IPS DF 19.7 (cell line): ENCODE results near the gene PLEKHA1.

ENCODE experiments used
- DNase-seq: peaks from one replicate; pipeline ENCODE4 v3.0.0-alpha.2; 2013; ENCODE audit warnings: low read depth, low spot score

The PLEKHA1 gene

GRCh38 chr10:122347170-122347841 lies 27.2 kb upstream of the PLEKHA1 start:
- DNase-seq, result no peak

GRCh38 chr10:122348512-122348911 lies 26.0 kb upstream of the PLEKHA1 start:
- no peak for DNase-seq

GRCh38 chr10:122348935-122349361 lies 25.6 kb upstream of the PLEKHA1 start:
- no peak for DNase-seq

GRCh38 chr10:122349758-122350369 lies 24.6 kb upstream of the PLEKHA1 start:
- no peak for DNase-seq

GRCh38 chr10:122350893-122351292 lies 23.6 kb upstream of the PLEKHA1 start:
- DNase-seq, result no peak

- no peak for DNase-seq
Observed at GRCh38 chr10:122352817-122353525, 21.5 kb upstream of the PLEKHA1 start.

GRCh38 chr10:122354383-122354782 lies 20.1 kb upstream of the PLEKHA1 start:
- no peak for DNase-seq

- DNase-seq, result no peak
Observed at GRCh38 chr10:122357685-122358084, 16.8 kb upstream of the PLEKHA1 start.

- no peak for DNase-seq
Observed at GRCh38 chr10:122359621-122360020, 14.9 kb upstream of the PLEKHA1 start.

- DNase-seq, result no peak
Observed at GRCh38 chr10:122361046-122361445, 13.5 kb upstream of the PLEKHA1 start.

- no peak for DNase-seq
Observed at GRCh38 chr10:122362031-122362592, 12.4 kb upstream of the PLEKHA1 start.

- no peak for DNase-seq
Observed at GRCh38 chr10:122362621-122363020, 11.9 kb upstream of the PLEKHA1 start.

GRCh38 chr10:122363311-122363710 lies 11.2 kb upstream of the PLEKHA1 start:
- DNase-seq, result no peak

- DNase-seq, result no peak
Observed at GRCh38 chr10:122363722-122364463, 10.6 kb upstream of the PLEKHA1 start.

- DNase-seq, result no peak
Observed at GRCh38 chr10:122368502-122369254, 5.8 kb upstream of the PLEKHA1 start.

GRCh38 chr10:122373108-122373507 lies 1.4 kb upstream of the PLEKHA1 start:
- DNase-seq, result no peak

- DNase-seq, result no peak
Observed at GRCh38 chr10:122373721-122374120, 787 bp upstream of the PLEKHA1 start.

GRCh38 chr10:122374859-122375678 lies 561 bp downstream of the PLEKHA1 start:
- DNase-seq, result no peak

GRCh38 chr10:122375679-122376160 lies 1.2 kb downstream of the PLEKHA1 start:
- no peak for DNase-seq

- DNase-seq, result no peak
Observed at GRCh38 chr10:122376364-122376961, 2.0 kb downstream of the PLEKHA1 start.
